HepG2 (cell line): Measurements from ENCODE around the gene ZG16. TPM values are rescaled to one million over a fixed set of nuclear protein-coding genes. Genes with fewer than 3 reads are reported as not detected.
A peak's percentile ranks its signal among the peaks of the same experiment; 100 is the strongest.

Source experiments
- HIC2 ChIP-seq: sonication (generic); formaldehyde crosslinking; IDR thresholded peaks from 2 replicates; pipeline ENCODE4 v1.9.0; 2022; ENCODE audit warnings: low read depth, missing genetic modification reagents
- STAT6 ChIP-seq: sonication (generic); formaldehyde crosslinking; IDR thresholded peaks from 2 replicates; pipeline ENCODE4 v1.4.0; 2020; ENCODE audit warnings: missing genetic modification reagents, mild to moderate bottlenecking, borderline replicate concordance
- ZFAT ChIP-seq: sonication (generic); formaldehyde crosslinking; conservative IDR thresholded peaks from 2 replicates; pipeline ENCODE4 v1.8.1; 2023; ENCODE audit warnings: missing genetic modification reagents, inconsistent platforms
- ZHX1 ChIP-seq: sonication (generic); formaldehyde crosslinking; IDR thresholded peaks from 2 replicates; pipeline ENCODE4 v1.8.1; 2022; ENCODE audit warnings: low read depth, mild to moderate bottlenecking, missing genetic modification reagents
- ZNF407 ChIP-seq: sonication (generic); formaldehyde crosslinking; IDR thresholded peaks from one replicate; pipeline ENCODE4 v1.5.1; 2020; ENCODE audit warnings: mild to moderate bottlenecking, missing genetic modification reagents; ENCODE audit errors: not compliant biosample characterization
- ZNF720 ChIP-seq: sonication (generic); formaldehyde crosslinking; IDR thresholded peaks from 2 replicates; pipeline ENCODE4 v1.4.0; 2020; ENCODE audit warnings: missing genetic modification reagents
- polyA plus RNA-seq, 8 experiments: library from polyadenylated mRNA; depleted of rRNA in 3 of 8; stranded (reverse) in 7 of 8; unstranded in 1 of 8; fragments of >200 nt; fragmentation: Illumina TruSeq in 4 of 8; extraction: Trizol in 4 of 8; gene quantifications; 2 replicates each; pipeline versions ENCODE4 v1.2.1 to v1.2.3, GENCODE V29; 2011 to 2016; ENCODE audit warnings: low read depth in 4 of 8, missing spikeins in 1 of 8, mixed read lengths in 1 of 8; ENCODE audit not compliant: insufficient read depth in 1 of 8
- total RNA-seq, 5 experiments: library from RNA; depleted of rRNA; stranded (reverse); fragments of >200 nt; fragmentation: Illumina TruSeq; extraction: Trizol; gene quantifications; 2 replicates each; pipeline ENCODE4 v1.2.3, GENCODE V29; 2016; ENCODE audit warnings: low read depth in 1 of 5

The ZG16 gene
- total and polyA plus RNA-seq, 2 of the 13 experiments (the other 11 are each of a cell fraction or from before 2014, with no cell fraction given), result 0.04 to 0.07 TPM

GRCh38 chr16:29765167-29766032 lies 12.7 kb upstream of the ZG16 start (continued):
- no peak for TF ChIP-seq ZNF407 (CRISPR knock-in tag)
- no peak for TF ChIP-seq ZFAT (CRISPR knock-in tag)
- TF ChIP-seq STAT6 (CRISPR knock-in tag), result peak; percentile 89; the same call in 1 of the 2 replicates
- peak; percentile 100 for TF ChIP-seq HIC2
- no peak for TF ChIP-seq ZNF720 (CRISPR knock-in tag)
- peak; percentile 88 for TF ChIP-seq ZHX1 (CRISPR knock-in tag)
